Measurements from ENCODE around the gene CREG1.

- TF ChIP-seq CTCF (IDR thresholded peaks at IDR 0.05; ENCODE audit: insufficient read depth, low read length) (no peak), REST (IDR thresholded peaks at IDR 0.05; ENCODE audit: insufficient replicate concordance, low read depth) (no peak)
Observed at GRCh38 chr1:167593860-167594259, 40.3 kb upstream of the CREG1 start.
